Lower leg skin (tissue), 4 donors: ENCODE results near the gene CARF. TPM values are rescaled to one million over a fixed set of nuclear protein-coding genes. Genes with fewer than 3 reads are reported as not detected.

Source experiments
- DNase-seq, 2 donors: peaks; one replicate each; pipeline ENCODE4 v3.0.0-alpha.2; 2019; ENCODE audit warnings: low spot score in 2 of 2
- H3K4me3 ChIP-seq: fragments of 200-600 bp; sonication (generic); 2 replicates; pipeline ENCODE4 v1.5.1; 2017; ENCODE audit warnings: mild to moderate bottlenecking, low read depth; ENCODE audit not compliant: poor library complexity, severe bottlenecking
- CTCF ChIP-seq, 3 donors: fragments of 450-650 bp; IDR thresholded peaks; one replicate each; pipeline ENCODE4 v1.5.1; 2016; ENCODE audit warnings: antibody characterized with exemption in 3 of 3, mild to moderate bottlenecking in 3 of 3, moderate library complexity in 2 of 3
- POLR2A ChIP-seq, 2 donors: fragments of 450-650 bp; IDR thresholded peaks; one replicate each; pipeline ENCODE4 v1.6.1; 2016 to 2017; ENCODE audit warnings: antibody characterized with exemption in 2 of 2, mild to moderate bottlenecking in 1 of 2, moderate library complexity in 1 of 2
- WGBS, 2 donors: methylation state at CpG; one replicate each; pipeline ENCODE4 v1.1.5; 2018; 5-methylcytosine and 5-hydroxymethylcytosine counted together
- intact Hi-C: fragments of 100-400 bp; cut with DNase I; formaldehyde crosslinking; loops from one replicate; pipeline ENCODE4 v1.15.0; 2023; ENCODE audit warnings: low total_unique reads
- total RNA-seq, 4 donors: library from RNA; depleted of rRNA; stranded (reverse); fragments of >200 nt; gene quantifications; one replicate each; pipeline ENCODE4 v1.1.0, GENCODE V29; 2016

Gene CARF
- total RNA-seq, 4 donors from 2014 or later: 9.1 to 12.1 (median 10.2) TPM

DNA sequence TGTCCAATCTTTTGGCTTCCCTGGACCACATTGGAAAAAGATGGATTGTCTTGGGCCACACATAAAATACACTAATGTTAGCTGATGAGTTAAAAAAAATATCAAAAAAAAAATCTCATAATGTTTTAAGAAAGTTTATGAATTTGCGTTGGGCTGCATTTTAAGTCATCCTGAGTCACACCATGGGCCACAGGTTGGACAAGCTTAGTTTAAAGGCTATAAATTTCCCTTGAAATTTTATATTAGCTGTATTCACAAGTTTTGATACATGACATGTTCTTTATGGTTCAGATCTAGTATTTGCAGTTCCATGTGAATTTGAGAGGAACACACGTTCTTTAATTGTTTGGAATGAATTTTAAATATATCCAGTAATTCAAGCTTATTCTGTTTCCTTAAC lies 21.9 kb downstream of the CARF start:
- no peak for DNase-seq
- WGBS, 2 donors: 82 to 87% methylated on average over 2 of the region's 2 CpGs
- no peak overlapping the region for H3K4me3 ChIP-seq
- intact Hi-C loops: no loop called here
- TF ChIP-seq CTCF (IDR thresholded peaks at IDR 0.05) (no peak), POLR2A (IDR thresholded peaks at IDR 0.05) (no peak)

GRCh38 chr2:202934456-202934855 lies 22.4 kb downstream of the CARF start:
- TF ChIP-seq POLR2A (IDR thresholded peaks at IDR 0.05): no peak
- TF ChIP-seq CTCF (IDR thresholded peaks at IDR 0.05): no peak
- whole genome bisulfite sequencing, 2 donors: 77 to 86% methylated on average over 2 of the region's 2 CpGs
- intact Hi-C loops: no loop called here
- no peak for DNase-seq
- H3K4me3 ChIP-seq: no peak overlapping the region

- no peak overlapping the region for H3K4me3 ChIP-seq
- no peak for TF ChIP-seq CTCF (IDR thresholded peaks at IDR 0.05)
- no peak for TF ChIP-seq POLR2A (IDR thresholded peaks at IDR 0.05)
- no peak for DNase-seq
- intact Hi-C loops: no loop called here
- 96% methylated on average over 3 of the region's 3 CpGs for WGBS, 2 donors
Measured at GRCh38 chr2:202938960-202939359, 26.9 kb downstream of the CARF start.

GRCh38 chr2:202941771-202942170 lies 29.7 kb downstream of the CARF start:
- intact Hi-C loops: no loop called here
- no peak for DNase-seq
- no peak overlapping the region for H3K4me3 ChIP-seq
- no peak for TF ChIP-seq POLR2A (IDR thresholded peaks at IDR 0.05)
- TF ChIP-seq CTCF (IDR thresholded peaks at IDR 0.05): no peak
- WGBS, 2 donors: 91 to 97% methylated on average over 4 of the region's 4 CpGs

DNA sequence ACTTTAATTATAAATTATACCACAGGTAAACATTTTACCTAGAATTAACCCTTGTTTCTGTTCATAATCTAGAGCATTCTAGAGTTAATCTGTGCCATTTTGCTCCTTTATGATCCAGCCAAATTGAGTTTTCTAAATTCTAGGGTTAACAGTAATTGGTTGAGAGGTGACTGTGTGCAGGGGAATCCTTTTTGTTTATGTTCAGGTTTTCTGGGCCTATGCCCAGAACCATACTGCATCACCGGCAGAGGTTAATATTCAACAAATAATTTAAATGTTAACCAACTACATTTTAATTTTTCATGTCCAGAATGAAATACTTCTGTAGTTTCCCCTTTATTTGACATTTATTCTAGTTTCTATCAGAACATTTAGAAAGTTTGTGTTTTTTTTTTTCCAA lies 32.3 kb downstream of the CARF start:
- TF ChIP-seq POLR2A (IDR thresholded peaks at IDR 0.05) (no peak), CTCF (IDR thresholded peaks at IDR 0.05) (no peak)
- intact Hi-C loops: no loop called here
- 81 to 87% methylated on average over 1 of the region's 1 CpG for WGBS, 2 donors
- DNase-seq: no peak
- H3K4me3 ChIP-seq: no peak overlapping the region

GRCh38 chr2:202944816-202945215 lies 32.7 kb downstream of the CARF start:
- no peak overlapping the region for H3K4me3 ChIP-seq
- WGBS, 2 donors: 92 to 93% methylated on average over 3 of the region's 3 CpGs
- intact Hi-C loops: no loop called here
- no peak for TF ChIP-seq POLR2A (IDR thresholded peaks at IDR 0.05)
- TF ChIP-seq CTCF (IDR thresholded peaks at IDR 0.05): no peak
- DNase-seq: no peak
